Gastrocnemius medialis (tissue), 4 donors: ENCODE data around the gene FOXN1. TPM values are rescaled to one million over a fixed set of nuclear protein-coding genes. Genes with fewer than 3 reads are reported as not detected.

Experiments used
- ATAC-seq, 2 donors: fragments of 150-250 bp; one replicate each; pipeline ENCODE4 v1.9.1; 2016
- DNase-seq, 2 donors: peaks; one replicate each; pipeline ENCODE4 v3.0.0-alpha.2; 2019
- H3K27ac ChIP-seq, 4 donors: fragments of 200-600 bp; sonication (generic); 1 replicate in 1 of 4; 2 replicates in 3 of 4; pipeline ENCODE4 v1.5.1; 2016 to 2018; ENCODE audit warnings: mild to moderate bottlenecking in 2 of 4, moderate library complexity in 1 of 4
- H3K27me3 ChIP-seq, 3 donors: fragments of 200-600 bp; sonication (generic) in 2 of 3; 1 replicate in 1 of 3; 2 replicates in 2 of 3; pipeline versions ENCODE4 v1.5.1 to v1.6.0; 2016 to 2019; ENCODE audit warnings: mild to moderate bottlenecking in 1 of 3, moderate library complexity in 1 of 3
- H3K36me3 ChIP-seq, 2 donors: fragments of 200-600 bp; sonication (generic) in 1 of 2; one replicate each; pipeline ENCODE4 v1.5.1; 2017 to 2018
- H3K4me1 ChIP-seq, 2 donors: fragments of 200-600 bp; sonication (generic) in 1 of 2; one replicate each; pipeline ENCODE4 v1.5.1; 2016 to 2017; ENCODE audit warnings: mild to moderate bottlenecking in 2 of 2
- H3K4me3 ChIP-seq, 4 donors: fragments of 200-600 bp; sonication (generic) in 3 of 4; 1 replicate in 1 of 4; 2 replicates in 3 of 4; pipeline ENCODE4 v1.5.1; 2016 to 2019; ENCODE audit warnings: mild to moderate bottlenecking in 2 of 4
- H3K9me3 ChIP-seq, 3 donors: fragments of 200-600 bp; sonication (generic) in 2 of 3; 1 replicate in 1 of 3; 2 replicates in 2 of 3; pipeline ENCODE4 v1.5.1; 2016 to 2019
- POLR2A ChIP-seq, 2 donors: fragments of 450-650 bp; IDR thresholded peaks; one replicate each; pipeline ENCODE4 v1.6.1; 2017; ENCODE audit warnings: antibody characterized with exemption in 2 of 2, mild to moderate bottlenecking in 2 of 2, moderate library complexity in 2 of 2
- in situ Hi-C, 4 donors: fragments of 200-750 bp; cut with MboI; loops; one replicate each; pipeline versions ENCODE4 v1.15.0 to v1.8.0; 2017; ENCODE audit warnings: low sequenced_read_pairs in 4 of 4
- intact Hi-C: fragments of 100-400 bp; cut with DNase I; formaldehyde crosslinking; loops from one replicate; pipeline ENCODE4 v1.15.1; 2023; ENCODE audit warnings: low total_unique reads
- total RNA-seq, 4 donors: library from RNA; depleted of rRNA; stranded (reverse); fragments of >200 nt; gene quantifications; one replicate each; pipeline versions ENCODE4 v1.1.0 to v1.2.3, GENCODE V29; 2016
- TF ChIP-seq, protein P1 (sequence below), 5 experiments: fragments of 450-650 bp in 3 of 5; fragments of 200-600 bp in 2 of 5; sonication (generic) in 2 of 5; IDR thresholded peaks in 4 of 5; conservative IDR thresholded peaks in 1 of 5; 1 replicate in 4 of 5; 2 replicates in 1 of 5; pipeline ENCODE4 v1.5.1; 2016 to 2019; ENCODE audit warnings: antibody characterized with exemption in 5 of 5, mild to moderate bottlenecking in 3 of 5, moderate library complexity in 3 of 5

Gene FOXN1
- total RNA-seq, 4 donors from 2014 or later = not detected

DNA sequence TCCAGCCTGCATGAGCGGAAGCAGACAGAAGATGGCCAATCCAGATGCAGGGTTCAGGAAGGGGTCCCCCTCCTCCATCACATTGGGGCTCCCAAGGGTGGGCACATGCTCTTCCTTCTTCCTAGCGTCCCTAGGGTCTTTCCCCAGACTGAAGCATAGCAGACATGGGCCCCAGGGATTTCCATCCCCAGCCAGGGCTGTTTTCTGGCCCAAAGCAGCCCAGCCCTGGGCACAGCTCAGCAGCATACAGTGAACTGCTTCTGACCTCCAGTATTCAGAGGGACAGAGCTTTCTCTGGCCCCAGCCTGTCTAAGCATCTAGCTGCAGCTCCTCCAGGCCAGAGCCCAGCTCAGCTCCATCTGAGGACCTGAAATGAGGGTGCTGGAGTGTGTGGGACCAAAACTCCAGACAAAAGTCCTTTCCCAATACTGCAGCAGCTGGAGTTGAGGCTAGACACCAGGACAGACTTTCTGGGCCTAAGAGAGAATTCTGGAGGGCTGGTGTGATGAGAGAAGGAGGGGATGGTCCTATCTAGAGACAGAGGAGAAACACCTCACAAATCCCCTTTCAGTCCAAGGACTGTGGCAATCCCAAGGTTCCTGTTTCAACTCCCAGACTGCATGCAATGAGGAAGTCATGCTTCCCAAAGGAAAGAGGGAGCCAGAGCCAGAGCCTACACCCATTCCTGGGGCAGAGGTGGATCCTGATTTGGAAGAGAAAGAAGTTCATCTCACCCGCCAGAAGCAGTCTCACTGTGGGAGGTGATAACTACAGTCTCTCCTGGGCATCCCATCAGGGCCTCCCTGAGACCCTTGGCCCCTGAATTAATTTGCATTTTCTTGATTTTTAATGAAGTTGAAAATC is 4.5 kb upstream of the FOXN1 start:
- TF ChIP-seq, protein P1, sequence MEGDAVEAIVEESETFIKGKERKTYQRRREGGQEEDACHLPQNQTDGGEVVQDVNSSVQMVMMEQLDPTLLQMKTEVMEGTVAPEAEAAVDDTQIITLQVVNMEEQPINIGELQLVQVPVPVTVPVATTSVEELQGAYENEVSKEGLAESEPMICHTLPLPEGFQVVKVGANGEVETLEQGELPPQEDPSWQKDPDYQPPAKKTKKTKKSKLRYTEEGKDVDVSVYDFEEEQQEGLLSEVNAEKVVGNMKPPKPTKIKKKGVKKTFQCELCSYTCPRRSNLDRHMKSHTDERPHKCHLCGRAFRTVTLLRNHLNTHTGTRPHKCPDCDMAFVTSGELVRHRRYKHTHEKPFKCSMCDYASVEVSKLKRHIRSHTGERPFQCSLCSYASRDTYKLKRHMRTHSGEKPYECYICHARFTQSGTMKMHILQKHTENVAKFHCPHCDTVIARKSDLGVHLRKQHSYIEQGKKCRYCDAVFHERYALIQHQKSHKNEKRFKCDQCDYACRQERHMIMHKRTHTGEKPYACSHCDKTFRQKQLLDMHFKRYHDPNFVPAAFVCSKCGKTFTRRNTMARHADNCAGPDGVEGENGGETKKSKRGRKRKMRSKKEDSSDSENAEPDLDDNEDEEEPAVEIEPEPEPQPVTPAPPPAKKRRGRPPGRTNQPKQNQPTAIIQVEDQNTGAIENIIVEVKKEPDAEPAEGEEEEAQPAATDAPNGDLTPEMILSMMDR (IDR thresholded peaks at IDR 0.05 in 4 of 5, conservative IDR thresholded peaks at IDR 0.05 in 1 of 5) = no peak
- no peak for TF ChIP-seq POLR2A (IDR thresholded peaks at IDR 0.05)
- no peak for ATAC-seq
- H3K9me3 ChIP-seq = no peaks in the 10 kb centered on the region
- no peak overlapping the region for H3K4me3 ChIP-seq
- DNase-seq = no peak
- H3K4me1 ChIP-seq = no peaks in the 10 kb centered on the region
- intact Hi-C loops = no loop called here
- peaks cover 0 to under 1% (median 0%) of the 10 kb centered on the region in 3 donors for H3K27me3 ChIP-seq
- H3K27ac ChIP-seq = no peak overlapping the region
- in situ Hi-C loops = loop anchor here in 1 of 4 donors (25.0 kb wide), 1 partner anchor 89 kb away; the partner anchor contains the start of gene SLC46A1
- H3K36me3 ChIP-seq = no peaks in the 10 kb centered on the region

DNA sequence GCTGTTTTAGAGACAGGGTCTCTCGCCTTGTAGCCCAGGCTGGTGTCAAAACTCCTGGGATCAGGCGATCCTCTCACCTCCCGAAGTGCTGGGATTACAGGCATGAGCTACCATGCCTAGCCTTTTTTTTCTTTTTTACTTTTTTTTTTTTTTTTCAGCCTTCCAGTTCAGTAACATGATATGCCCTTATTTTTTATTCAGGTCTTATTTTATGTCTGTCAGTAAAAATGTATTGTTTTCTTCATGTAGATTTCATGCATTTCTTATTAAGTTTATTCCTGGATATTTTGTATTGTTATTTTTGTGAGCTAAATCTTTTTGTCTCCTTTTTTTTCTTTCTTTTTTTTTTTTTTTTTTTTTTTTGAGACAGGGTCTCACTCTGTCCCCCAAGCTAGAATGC is 2.7 kb upstream of the FOXN1 start:
- peaks cover 4 to 12% (median 5%) of the 10 kb centered on the region in 3 donors for H3K27me3 ChIP-seq
- no peak for DNase-seq
- in situ Hi-C loops (loop anchor here in 1 of 4 donors (25.0 kb wide), 1 partner anchor 91 kb away; the partner anchor contains the start of gene SLC46A1), intact Hi-C loops (no loop called here)
- no peaks in the 10 kb centered on the region for H3K9me3 ChIP-seq
- H3K36me3 ChIP-seq = no peaks in the 10 kb centered on the region
- H3K27ac ChIP-seq = no peak overlapping the region
- no peak for TF ChIP-seq POLR2A (IDR thresholded peaks at IDR 0.05)
- no peak overlapping the region for H3K4me3 ChIP-seq
- no peak for ATAC-seq
- no peaks in the 10 kb centered on the region for H3K4me1 ChIP-seq

DNA sequence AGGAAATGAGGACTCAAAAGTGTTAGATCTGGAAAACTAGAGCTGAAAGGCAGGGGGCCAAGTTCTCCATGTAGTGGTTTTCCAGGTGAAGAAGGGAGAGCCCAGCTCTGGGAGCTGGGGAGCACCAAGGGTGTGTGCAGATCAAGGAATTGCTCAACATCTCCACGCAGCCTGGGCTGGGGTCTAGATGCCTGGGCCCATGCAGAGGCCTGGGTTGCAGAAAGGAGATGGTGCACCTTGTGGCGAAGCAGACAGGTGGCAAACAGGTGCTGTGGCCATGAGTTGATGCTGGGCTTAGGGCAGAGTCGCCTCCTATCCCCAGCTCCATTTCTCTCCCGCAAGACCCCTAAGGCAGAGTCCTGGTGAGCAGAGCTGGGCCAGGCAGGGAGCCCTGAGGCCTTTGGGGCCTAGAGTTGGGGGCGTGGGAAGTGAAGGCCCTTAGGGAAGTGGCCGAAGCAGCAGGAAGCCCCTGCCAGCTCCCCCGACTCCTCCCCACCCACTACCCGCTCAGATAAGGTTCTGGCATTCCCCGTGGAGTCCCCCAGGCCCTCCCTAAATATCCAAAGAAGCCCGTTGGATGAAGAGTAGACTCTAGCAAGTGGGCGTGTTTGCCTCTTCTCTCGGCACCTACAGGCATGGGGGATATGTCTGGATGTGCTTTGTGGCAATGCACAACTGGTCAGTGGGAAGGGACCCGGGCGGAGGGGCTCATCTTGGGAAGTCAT is 777 bp downstream of the FOXN1 start:
- Histone ChIP-seq H3K9me3 (no peaks in the 10 kb centered on the region), H3K36me3 (no peaks in the 10 kb centered on the region), H3K4me1 (no peaks in the 10 kb centered on the region), H3K4me3 (no peak overlapping the region), H3K27ac (no peak overlapping the region), H3K27me3 (peaks cover 11 to 32% (median 20%) of the 10 kb centered on the region in 3 donors)
- DNase-seq = no peak
- intact Hi-C loops (no loop called here), in situ Hi-C loops (loop anchor here in 1 of 4 donors (25.0 kb wide), 1 partner anchor 95 kb away; the partner anchor contains the start of gene SLC46A1)
- TF ChIP-seq, protein P1 (IDR thresholded peaks at IDR 0.05 in 4 of 5, conservative IDR thresholded peaks at IDR 0.05 in 1 of 5) = no peak
- TF ChIP-seq POLR2A (IDR thresholded peaks at IDR 0.05) = no peak
- no peak for ATAC-seq

DNA sequence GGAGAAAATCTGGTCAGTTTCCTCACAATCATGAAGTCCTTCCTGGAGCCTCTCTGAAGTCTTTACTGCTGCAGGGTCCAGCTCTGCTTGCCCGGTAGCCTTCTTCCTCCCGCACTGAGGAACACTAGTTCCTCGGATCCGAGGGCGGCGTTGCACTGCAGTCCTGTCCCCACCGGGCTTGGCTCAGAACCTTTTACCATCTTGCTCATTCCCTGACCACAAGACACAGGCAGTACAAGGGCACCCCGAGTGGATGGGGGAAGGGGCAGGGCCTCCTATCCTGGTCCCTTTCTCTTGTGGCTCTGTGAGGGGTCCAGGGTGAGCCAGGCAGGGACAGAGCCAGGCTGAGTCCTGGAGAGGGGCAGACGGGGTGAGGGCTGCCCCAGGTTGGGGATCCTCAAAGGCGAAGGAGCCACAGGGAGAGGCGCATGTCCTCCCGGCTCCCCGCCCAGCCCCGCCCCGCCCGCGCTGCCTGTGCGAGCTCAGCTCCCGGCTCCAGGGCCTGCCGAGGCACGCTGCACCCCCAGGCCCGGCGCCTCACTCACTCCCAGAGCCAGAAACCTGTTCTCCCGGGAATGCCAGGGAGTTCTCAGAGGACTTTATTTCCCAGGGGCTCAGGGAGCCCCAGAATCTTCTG is 1.5 kb downstream of the FOXN1 start:
- in situ Hi-C loops (loop anchor here in 1 of 4 donors (25.0 kb wide), 1 partner anchor 95 kb away; the partner anchor contains the start of gene SLC46A1), intact Hi-C loops (no loop called here)
- ATAC-seq (no peak), DNase-seq (no peak)
- Histone ChIP-seq H3K4me3 (no peak overlapping the region), H3K36me3 (no peaks in the 10 kb centered on the region), H3K9me3 (no peaks in the 10 kb centered on the region), H3K4me1 (no peaks in the 10 kb centered on the region), H3K27me3 (peaks cover 11 to 39% (median 27%) of the 10 kb centered on the region in 3 donors), H3K27ac (no peak overlapping the region)
- TF ChIP-seq, protein P1 (IDR thresholded peaks at IDR 0.05 in 4 of 5, conservative IDR thresholded peaks at IDR 0.05 in 1 of 5) = no peak
- no peak for TF ChIP-seq POLR2A (IDR thresholded peaks at IDR 0.05)
